Measurements from ENCODE around the gene ARFGAP2. TPM values are rescaled to one million over a fixed set of nuclear protein-coding genes. Genes with fewer than 3 reads are reported as not detected.

ARFGAP2 gene
- total and polyA plus RNA-seq, 2 of the 8 experiments (the other 6 are each of a cell fraction or from before 2014, with no cell fraction given): 50.2 to 64.0 TPM

DNA sequence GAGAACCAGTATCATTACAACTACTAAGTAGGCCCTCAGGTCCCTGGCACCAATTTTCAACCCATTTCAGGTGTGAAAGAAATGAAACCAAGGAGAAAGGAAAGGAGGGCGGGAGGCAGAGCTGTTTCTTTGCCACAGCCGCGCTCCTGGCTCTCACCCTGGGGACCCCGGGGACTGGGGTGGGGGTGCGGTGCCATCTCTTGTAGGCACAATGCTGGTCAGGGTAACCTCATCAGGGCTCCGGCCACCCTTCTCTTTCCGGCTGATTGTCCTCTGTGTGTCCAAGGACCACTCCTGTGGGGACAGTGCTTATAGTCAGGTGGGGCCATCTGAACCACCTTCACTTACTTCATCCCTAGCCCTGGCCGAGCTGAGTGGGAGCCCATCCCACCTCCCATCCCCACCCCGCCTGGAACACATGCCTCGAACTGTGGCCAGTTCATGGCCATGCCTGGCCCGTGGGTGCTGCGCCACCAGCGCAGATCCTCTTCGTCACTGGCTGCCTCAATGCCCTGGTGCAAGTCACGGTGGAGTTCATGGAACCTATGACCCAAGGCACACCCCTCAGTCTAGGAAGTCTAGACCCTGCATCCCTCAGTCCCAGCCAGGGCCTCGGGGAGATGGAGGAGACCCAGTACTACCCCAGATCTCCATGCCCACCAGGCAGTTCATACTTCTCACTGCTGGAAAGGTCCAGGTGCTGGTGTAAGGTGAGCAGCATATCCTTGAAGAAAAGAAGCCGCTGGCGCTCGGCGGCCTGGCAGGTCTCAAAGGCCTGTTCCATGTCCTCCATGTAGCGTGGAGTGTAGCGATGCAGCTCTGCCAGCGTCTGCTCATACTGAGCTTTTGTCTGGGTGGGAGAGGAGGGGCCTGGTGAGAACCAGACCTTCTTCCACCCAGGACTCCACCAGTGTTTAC lies 2.3 kb upstream of the ARFGAP2 start (continued):
- TF ChIP-seq FOSL1 (IDR thresholded peaks at IDR 0.05; ENCODE audit: insufficient read depth, low read depth, low read length): no peak
- TF ChIP-seq SP1 (IDR thresholded peaks at IDR 0.05; ENCODE audit: low read depth, low read length): no peak
- TF ChIP-seq, protein P1, sequence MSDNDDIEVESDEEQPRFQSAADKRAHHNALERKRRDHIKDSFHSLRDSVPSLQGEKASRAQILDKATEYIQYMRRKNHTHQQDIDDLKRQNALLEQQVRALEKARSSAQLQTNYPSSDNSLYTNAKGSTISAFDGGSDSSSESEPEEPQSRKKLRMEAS (IDR thresholded peaks at IDR 0.05): no peak
- TF ChIP-seq KDM4A (IDR thresholded peaks at IDR 0.05; ENCODE audit: low read depth, low read length, severe bottlenecking): no peak
- no peak for TF ChIP-seq CHD2 (IDR thresholded peaks at IDR 0.05; ENCODE audit: low read length)
